Activated CD8-positive, alpha-beta memory T cell treated with anti-CD3 and anti-CD28 coated beads, Interleukin-2, amount 50 U/mL, for 4 hours (primary cell): ENCODE results near the gene TACR3.
"Not testable (repeated sequence)": the region's sequence is repeated elsewhere in the genome, so short reads cannot be mapped to it uniquely, and the experiment has no call there.

Source experiments
- DNase-seq: peaks from one replicate; pipeline ENCODE4 v3.0.0-alpha.2; 2020

Gene TACR3, protein sequence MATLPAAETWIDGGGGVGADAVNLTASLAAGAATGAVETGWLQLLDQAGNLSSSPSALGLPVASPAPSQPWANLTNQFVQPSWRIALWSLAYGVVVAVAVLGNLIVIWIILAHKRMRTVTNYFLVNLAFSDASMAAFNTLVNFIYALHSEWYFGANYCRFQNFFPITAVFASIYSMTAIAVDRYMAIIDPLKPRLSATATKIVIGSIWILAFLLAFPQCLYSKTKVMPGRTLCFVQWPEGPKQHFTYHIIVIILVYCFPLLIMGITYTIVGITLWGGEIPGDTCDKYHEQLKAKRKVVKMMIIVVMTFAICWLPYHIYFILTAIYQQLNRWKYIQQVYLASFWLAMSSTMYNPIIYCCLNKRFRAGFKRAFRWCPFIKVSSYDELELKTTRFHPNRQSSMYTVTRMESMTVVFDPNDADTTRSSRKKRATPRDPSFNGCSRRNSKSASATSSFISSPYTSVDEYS

DNA sequence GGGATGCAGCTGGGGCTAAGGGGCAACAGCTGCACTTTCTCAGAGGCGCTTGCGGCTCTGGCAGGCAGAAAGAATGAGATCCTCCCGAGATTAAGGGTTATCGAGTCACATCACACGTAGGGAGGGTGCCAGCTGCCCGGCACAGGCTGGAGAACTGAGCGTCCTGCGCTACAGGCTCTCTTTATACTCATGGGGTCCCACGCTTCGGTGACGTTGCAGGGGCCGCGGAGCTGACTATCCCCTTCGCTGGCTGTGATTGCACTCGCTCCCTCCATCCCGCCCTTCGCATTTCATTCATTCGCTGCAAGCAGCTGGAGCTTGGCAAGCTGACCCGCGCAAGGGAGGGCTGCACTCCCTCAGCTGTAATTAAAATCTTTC, at the start of gene TACR3:
Gene TACR3 (minus strand): TSS at position 156 of the 378 bp plus-strand sequence. CDS start 310 bp downstream, outside the sequence.
- DNase-seq, result no peak

DNA sequence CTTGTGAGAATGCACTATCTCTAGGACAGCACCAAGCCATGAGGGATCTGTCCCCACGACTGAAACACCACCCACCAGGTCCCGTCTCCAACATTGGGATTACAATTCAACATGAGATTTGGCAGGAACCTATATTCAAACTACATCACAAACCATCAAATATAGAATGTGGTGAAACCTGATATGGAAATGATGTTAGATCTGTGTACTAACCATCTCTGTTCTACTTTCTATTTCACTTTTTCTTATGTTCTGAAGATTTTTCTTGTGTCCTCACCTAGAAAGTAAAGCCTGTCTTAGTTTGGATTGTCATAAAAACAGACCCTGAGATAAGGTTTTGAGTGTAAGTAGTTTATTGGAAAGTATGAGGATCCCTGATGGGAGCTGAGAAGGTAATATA, 37.8 kb upstream of the TACR3 start:
- DNase-seq, result no peak

DNA sequence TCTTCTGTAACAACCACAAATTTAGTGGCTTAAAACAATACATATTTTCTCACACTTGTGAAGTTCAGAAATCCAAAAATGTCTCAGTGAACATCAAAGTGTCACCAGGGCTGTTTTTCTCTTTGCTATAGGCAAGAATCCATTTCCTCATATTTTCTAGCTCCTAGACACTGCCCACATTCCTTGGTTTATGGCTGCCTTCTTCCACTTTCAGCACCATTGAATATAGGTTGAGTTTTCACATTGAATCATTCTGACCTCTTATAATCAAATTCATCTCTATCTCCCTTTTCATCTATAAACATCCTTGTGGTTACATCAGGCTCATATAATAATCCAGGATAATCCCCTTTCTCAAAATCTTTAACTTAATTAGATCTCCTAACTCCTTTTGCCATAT, 37.0 kb upstream of the TACR3 start:
- DNase-seq, result no peak

DNA sequence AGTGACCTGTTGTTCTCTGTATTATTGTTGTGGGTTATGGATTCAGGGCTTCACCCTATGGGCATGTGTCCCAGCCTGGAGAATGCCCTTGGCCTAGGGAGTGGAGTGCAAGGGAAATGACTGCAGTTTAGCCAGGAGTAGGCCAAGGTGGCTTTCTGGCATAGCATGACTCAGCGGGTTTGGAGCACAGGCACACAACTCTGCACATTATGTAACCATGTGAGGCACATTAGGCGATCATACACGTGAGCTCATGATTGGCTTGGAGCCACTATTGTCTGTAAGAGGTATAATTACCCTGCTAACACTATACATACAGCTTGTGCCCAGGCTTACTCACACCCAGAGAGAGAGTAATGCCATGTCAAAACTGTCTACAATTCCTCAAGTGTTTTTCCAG, 35.1 kb upstream of the TACR3 start:
- no peak for DNase-seq

DNA sequence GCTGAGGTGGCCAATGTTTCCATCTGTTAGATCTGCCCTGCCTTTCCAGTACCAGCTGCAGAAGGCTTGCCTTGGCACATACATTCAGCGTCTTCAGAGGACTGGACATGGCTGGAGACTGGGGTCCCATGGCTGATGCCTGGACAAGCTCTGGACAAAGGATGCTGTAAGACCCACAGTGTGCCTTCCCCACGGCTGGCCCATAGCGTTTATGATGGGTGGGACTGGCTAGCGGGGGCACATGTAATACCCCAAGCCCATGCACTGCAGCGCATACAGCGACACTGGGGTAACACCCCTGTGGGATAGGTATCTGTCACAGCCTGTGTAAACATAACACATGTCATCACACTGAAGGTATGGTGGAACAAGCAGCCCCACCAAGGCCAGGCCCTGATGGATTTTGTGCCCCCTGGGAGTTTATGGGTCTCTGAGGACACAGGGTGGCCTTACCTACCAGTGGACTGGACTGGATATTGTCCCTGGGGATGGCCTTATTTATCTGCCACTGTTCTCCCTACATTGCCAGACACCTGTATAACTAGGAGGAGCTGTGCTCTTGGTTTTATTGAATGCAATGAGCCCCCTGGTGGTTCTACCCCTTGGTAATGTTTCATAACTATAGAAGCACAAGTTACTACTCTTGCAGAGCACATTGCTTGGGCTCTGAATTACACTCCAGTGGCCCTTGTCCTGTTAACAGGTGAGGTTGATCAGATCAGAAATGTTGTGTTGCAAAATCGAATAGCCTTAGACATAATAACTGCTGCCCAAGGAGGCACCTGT, 34.3 kb upstream of the TACR3 start:
- DNase-seq, result no peak

DNA sequence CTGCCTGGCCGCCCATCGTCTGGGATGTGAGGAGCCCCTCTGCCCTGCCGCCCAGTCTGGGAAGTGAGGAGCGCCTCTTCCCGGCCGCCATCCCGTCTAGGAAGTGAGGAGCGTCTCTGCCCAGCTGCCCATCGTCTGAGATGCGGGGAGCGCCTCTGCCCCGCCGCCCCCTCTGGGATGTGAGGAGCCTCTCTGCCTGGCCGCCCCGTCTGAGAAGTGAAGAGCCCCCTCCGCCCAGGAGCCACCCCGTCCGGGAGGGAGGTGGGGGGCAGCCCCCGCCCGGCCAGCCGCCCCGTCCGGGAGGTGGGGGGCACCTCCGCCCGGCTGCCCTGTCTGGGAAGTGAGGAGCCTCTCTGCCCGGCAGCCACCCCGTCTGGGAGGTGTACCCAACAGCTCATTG, 3.4 kb upstream of the TACR3 start:
- not testable (repeated sequence) for DNase-seq

DNA sequence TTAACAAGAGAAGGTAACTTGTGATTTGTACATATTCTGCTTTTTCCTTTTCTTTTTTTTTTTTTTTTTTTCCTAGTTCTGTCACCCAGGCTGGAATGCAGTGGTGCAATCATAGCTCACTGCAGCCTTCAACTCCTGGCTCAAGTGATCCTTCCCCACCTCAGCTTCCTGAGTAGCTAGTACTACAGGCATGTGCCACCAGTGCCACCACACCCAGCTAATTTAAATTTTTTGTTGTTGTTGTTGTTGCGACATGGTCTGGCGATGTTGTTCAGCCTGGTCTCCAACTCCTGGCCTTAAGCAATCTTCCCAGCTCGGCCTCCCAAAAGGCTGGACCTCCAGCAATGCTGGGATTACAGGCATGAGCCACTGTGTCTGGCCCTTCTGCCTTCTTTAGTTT, 1.5 kb upstream of the TACR3 start:
- DNase-seq, result no peak

DNA sequence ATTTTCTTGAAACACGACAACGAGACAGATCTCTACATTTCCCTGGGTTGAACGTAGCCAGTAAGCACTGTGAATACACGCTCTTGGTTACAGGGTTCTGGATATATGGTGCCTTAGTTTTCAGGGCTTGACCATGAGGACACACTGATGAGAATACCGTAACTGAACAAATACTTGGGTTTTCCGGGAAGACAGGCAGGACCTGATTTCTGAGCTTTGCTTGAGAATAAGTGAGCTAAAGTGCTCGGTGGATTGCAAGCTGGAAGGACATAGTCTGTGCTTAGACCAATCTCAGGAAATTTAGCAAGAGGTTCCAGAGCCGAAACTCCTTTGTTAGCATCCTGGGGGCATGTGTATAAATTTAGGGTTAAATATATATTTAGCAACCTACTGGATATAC, 876 bp upstream of the TACR3 start:
- no peak for DNase-seq

DNA sequence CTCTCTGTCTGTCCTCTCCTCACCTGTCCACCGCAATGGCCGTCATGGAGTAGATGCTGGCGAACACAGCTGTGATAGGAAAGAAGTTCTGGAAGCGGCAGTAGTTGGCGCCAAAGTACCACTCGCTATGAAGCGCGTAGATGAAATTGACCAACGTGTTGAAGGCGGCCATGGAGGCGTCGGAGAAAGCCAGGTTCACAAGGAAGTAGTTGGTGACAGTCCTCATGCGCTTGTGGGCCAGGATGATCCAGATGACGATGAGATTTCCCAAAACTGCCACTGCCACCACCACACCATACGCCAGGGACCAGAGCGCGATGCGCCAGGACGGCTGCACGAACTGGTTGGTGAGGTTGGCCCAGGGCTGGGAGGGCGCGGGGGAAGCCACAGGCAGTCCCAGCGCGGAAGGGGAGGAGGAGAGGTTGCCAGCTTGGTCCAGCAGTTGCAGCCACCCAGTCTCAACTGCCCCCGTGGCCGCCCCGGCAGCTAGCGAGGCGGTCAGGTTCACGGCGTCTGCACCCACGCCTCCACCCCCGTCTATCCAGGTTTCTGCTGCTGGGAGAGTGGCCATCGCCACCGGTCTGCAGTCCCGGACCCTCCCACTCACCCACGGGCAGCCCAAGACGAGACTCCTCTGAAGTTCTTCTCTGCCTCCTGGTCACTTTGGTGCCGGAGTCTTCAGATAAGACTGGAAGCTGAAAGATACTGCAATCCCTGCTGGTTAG, 518 bp downstream of the TACR3 start:
- no peak for DNase-seq

DNA sequence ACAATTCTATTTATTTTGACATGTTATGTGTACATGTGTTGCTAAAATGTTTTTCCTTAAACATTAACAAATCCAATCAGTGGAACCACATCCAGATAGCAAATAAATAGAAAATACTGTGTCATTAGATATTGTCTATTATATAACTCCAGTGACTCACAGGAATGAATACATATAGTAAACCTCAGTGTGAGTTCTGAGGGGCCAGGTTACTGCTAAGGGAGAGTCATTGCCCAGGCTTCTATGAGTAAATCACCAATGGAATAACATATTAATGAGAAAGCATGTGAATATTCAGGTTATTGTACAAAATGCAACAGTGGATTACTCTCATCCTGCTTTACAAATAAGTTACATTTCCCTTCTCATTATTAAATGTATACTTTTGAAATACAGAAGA, 27.2 kb downstream of the TACR3 start:
- no peak for DNase-seq

DNA sequence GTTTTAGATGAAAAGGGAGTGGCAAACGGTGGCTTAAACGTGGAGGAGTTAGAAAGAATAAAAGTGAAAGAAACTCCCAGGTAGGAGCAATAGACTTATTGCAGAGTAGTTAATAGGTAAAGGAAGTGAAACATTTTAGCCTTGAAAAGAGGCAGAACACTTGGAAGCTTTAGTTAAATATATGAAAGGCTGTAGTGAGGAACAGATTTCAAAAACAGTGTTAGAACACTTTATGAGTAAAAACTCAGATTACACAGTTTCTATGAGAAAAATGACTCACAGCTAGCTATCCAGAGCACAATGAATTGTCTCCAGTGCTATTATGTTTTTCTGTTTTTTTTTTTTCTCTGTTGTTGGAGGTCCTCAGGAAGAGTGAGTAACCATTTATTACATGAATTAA, 45.8 kb downstream of the TACR3 start:
- DNase-seq, result no peak

DNA sequence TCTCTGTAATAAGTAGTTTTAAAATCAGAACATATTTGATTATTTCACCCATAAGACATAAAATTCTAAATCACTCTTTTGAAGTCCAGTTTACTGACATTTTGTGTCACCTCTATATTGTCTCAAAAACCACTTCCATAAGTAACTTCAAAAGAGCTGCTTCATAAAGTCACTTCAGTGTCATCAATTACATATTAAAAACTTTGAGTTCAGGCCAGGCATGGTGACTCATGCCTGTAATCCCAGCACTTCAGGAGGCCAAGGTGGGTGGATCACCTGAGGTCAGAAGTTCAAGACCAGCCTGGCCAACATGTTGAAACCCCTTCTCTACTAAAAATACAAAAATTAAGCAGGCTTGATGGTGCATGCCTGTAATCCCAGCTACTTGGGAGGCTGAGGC, 53.0 kb downstream of the TACR3 start:
- not testable (repeated sequence) for DNase-seq

DNA sequence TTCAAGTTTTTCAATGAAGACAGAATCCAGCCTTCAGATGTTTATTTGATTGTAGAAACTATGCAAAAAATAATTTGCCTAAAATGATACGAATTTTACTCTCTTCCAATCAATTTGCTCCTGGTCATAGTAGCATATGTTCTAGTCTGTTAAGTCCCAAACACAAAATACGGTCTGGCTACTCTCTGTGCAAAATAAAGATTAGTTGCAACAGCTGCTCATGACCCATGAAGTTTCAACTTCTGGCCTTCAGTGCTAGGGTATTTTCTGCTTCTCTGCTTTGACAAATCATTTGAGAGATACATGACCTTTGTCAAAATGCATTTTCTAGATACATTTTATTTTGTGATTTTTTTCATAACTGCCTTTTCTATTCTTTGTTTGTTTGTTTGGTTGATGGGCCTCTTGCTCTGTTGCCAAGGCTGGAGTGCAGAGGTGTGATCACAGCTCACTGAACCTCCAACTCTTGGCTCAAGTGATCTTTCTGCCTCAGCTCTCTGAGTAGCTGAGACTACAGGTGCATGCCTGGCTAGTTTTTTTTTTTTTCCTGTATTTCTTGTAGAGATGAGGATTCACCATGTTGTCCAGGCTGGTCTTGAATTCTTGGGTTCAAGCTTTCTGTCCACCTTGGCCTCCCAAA, 55.2 kb downstream of the TACR3 start:
- DNase-seq, result no peak

DNA sequence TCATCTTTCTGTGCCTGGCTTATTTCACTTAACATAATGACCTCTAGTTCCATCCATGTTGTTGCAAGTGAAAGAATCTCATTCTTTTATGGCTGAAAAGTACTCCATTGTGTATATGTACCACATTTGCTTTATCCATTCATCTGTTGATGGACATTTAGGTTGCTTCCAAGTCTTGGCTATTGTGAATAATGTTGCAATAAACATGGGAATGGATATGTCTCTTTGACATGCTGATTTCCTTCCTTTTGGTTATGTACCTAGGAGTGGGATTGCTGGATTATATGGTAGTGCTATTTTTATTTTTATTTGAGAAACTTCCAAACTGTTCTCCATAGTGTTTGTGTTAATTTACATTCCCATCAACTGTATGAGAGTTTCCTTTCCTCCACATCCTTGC, 71.2 kb downstream of the TACR3 start:
- no peak for DNase-seq

DNA sequence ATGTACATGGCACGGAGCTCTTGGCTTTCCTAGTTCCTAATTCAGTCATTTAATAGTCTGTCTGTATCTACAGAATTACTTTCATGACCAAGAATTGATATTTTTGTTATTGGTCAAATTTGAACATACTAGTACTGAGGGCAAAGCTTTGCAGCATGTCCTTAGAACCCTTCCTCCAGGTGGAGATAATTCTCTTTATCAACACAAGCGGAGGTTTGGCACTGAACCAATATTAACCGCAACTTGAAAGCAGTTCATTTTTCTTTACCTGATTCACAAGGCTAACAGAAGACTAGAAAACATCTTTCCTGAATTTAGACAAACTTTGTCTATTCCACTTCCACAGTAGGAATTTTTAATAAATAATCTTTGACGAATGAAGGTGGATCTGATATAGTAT, 73.8 kb downstream of the TACR3 start:
- DNase-seq, result no peak

DNA sequence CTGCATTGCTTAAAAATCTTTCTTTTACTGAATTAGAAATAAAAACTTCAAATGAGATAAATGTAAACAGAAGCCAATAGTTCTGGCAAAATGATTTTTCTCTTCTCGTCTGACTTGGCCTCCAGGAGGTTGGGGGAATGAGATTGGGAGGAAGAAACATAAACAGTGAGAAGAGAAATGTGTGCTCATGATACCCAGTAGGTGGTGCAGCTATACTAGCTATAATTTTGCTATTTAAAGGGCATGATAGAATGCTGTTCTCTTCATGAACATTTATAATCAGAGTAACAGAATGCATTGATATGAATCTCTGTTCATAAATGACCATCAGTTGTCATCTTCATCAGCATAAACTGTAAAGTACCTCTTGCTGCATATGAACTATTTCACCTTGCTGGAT, 85.5 kb downstream of the TACR3 start:
- DNase-seq, result no peak

DNA sequence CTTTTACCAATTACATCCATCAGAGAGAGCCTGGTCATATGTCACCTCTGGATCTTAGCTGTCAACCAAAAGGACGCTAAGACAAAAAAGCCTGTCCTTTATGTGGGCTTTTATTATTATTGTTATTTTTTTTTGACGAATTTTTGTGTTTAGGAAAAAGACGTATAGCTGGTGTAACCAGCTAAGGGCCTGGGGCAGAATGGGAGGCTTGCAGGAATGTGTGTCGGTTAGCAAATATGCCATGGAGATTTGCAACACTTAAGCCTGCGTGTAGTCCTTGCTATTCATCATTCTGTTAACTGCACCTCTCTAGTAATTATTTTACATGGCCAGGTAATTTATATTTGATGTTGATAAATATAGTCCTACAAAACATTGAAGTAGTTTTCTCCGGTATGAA, 93.5 kb downstream of the TACR3 start:
- no peak for DNase-seq

DNA sequence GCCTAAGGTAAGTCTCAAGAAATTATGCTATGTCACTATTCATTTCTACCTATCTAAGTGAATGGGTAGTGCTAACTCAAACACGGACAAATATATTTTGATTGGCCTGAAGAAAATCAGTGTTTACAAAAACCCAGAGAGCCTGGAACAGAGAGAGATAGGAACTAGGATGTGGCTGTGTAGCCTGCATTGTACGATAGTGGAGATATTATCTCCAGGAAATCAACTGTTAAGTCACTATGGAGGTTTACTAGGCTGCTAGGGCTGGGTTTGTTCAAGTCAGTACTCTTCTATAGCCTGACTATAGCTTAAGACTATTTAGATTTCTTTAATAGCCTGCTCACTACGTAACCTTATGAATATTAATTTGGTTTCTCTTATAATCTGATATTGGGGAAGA, 127.9 kb downstream of the TACR3 start:
- no peak for DNase-seq

DNA sequence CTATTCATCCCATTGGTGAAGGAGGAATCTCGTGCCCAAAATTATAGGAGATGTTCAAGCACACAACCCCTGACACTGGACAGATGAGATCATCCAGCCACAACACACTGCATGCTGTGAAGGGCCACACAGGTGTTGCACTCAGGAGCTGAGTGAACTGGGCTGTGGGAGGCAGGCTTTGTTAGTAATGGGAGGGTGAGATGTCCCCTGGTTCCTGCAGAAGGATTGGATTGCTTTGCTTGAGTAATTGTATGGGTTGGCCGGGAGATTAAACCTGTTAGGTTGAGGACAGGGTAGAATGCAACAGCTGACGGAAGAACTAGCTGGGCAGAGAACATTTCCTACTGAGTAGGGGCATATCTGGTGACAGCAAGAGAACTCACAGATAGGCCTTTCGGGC, 152.2 kb downstream of the TACR3 start:
- DNase-seq, result no peak

DNA sequence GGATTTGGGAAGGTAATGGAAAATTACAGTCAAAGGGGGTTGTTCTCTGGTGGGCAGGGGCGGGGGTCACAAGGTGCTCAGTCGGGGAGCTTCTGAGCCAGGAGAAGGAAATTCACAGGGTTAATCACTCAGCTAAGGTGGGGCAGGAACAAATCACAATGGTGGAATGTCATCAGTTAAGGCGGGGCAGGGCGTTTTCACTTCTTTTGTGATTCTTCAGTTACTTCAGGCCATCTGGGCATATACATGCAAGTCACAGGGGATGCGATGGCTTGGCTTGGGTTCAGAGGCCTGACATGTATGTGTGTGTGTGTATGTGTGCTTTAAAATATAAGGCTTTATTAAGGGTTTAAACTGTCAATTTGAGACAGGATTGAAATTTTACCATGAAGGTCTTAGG, 160.6 kb downstream of the TACR3 start:
- not testable (repeated sequence) for DNase-seq
